GM12878 (cell line): ENCODE data around the gene RNMT.

Experiments
- CHD2 ChIP-seq: IDR thresholded peaks from 2 replicates; pipeline ENCODE4 v1.6.1; 2011; ENCODE audit warnings: low read depth, low read length, improper control_type of control experiment, borderline replicate concordance
- NR2C1 ChIP-seq: fragments of 450-650 bp; IDR thresholded peaks from 2 replicates; pipeline ENCODE4 v1.6.1; 2017; ENCODE audit warnings: antibody characterized with exemption, mild to moderate bottlenecking, moderate library complexity
- PML ChIP-seq: IDR thresholded peaks from 2 replicates; pipeline ENCODE4 v1.6.1; 2012; ENCODE audit warnings: low read length, inconsistent platforms
- RB1 ChIP-seq: fragments of 450-650 bp; formaldehyde crosslinking; IDR thresholded peaks from 2 replicates; pipeline ENCODE4 v1.6.1; 2017; ENCODE audit warnings: mild to moderate bottlenecking, borderline replicate concordance
- SIN3A ChIP-seq: IDR thresholded peaks from 2 replicates; pipeline ENCODE4 v1.6.1; 2012; ENCODE audit warnings: low read depth, low read length, improper control_type of control experiment
- SMAD5 ChIP-seq: IDR thresholded peaks from 2 replicates; pipeline ENCODE4 v1.6.1; 2016; ENCODE audit warnings: antibody characterized with exemption, low read depth
- TBL1XR1 ChIP-seq: IDR thresholded peaks from 2 replicates; pipeline ENCODE4 v1.6.1; 2012; ENCODE audit warnings: low read depth, low read length, improper control_type of control experiment
- ZNF207 ChIP-seq: fragments of 450-650 bp; IDR thresholded peaks from 2 replicates; pipeline ENCODE4 v1.6.1; 2014; ENCODE audit warnings: antibody characterized with exemption, mild to moderate bottlenecking, borderline replicate concordance
- TF ChIP-seq, protein P1 (sequence below), 3 experiments: IDR thresholded peaks in 2 of 3; conservative IDR thresholded peaks in 1 of 3; 2 replicates each; pipeline ENCODE4 v1.5.1; 2011; ENCODE audit warnings: low read depth in 3 of 3, low read length in 3 of 3, mild to moderate bottlenecking in 3 of 3, control low read depth in 2 of 3, moderate library complexity in 2 of 3, inconsistent platforms in 1 of 3, mixed read lengths in 1 of 3; ENCODE audit not compliant: control insufficient read depth in 2 of 3, insufficient read depth in 1 of 3; ENCODE audit errors: extremely low read depth in 1 of 3
- TF ChIP-seq, protein P2 (sequence below): IDR thresholded peaks from 2 replicates; pipeline ENCODE4 v1.6.1; 2012; ENCODE audit warnings: mild to moderate bottlenecking, low read depth, low read length

DNA sequence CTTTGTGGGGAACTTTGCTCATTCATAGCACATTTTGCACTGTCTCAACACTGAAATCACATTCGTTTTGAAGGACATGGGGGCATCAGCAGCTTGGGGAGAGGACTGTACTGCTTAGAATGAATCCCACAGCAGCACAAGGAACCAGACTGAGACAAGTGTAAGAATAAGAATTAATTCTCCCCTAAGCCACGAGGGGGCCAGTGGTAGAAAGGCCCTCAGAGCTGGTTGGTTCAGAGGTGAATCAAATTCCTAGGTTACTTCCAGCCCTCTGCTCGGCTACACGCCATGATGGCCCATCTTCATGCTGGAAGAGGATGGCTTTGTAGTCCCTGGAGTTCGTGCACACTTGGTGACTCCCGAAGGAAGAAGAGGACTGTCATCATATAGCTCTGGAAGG is 85.5 kb downstream of the RNMT start:
- TF ChIP-seq, protein P1, sequence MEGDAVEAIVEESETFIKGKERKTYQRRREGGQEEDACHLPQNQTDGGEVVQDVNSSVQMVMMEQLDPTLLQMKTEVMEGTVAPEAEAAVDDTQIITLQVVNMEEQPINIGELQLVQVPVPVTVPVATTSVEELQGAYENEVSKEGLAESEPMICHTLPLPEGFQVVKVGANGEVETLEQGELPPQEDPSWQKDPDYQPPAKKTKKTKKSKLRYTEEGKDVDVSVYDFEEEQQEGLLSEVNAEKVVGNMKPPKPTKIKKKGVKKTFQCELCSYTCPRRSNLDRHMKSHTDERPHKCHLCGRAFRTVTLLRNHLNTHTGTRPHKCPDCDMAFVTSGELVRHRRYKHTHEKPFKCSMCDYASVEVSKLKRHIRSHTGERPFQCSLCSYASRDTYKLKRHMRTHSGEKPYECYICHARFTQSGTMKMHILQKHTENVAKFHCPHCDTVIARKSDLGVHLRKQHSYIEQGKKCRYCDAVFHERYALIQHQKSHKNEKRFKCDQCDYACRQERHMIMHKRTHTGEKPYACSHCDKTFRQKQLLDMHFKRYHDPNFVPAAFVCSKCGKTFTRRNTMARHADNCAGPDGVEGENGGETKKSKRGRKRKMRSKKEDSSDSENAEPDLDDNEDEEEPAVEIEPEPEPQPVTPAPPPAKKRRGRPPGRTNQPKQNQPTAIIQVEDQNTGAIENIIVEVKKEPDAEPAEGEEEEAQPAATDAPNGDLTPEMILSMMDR (IDR thresholded peaks at IDR 0.05 in 2 of 3, conservative IDR thresholded peaks at IDR 0.05 in 1 of 3; ENCODE audit: control insufficient read depth in 2 of 3, extremely low read depth in 1 of 3, insufficient read depth in 1 of 3, low read depth in 3 of 3, low read length in 3 of 3): peak in 2 of 3 experiments; percentile 15 to 32; a peak in 2 of 6 replicates
- TF ChIP-seq, protein P2, sequence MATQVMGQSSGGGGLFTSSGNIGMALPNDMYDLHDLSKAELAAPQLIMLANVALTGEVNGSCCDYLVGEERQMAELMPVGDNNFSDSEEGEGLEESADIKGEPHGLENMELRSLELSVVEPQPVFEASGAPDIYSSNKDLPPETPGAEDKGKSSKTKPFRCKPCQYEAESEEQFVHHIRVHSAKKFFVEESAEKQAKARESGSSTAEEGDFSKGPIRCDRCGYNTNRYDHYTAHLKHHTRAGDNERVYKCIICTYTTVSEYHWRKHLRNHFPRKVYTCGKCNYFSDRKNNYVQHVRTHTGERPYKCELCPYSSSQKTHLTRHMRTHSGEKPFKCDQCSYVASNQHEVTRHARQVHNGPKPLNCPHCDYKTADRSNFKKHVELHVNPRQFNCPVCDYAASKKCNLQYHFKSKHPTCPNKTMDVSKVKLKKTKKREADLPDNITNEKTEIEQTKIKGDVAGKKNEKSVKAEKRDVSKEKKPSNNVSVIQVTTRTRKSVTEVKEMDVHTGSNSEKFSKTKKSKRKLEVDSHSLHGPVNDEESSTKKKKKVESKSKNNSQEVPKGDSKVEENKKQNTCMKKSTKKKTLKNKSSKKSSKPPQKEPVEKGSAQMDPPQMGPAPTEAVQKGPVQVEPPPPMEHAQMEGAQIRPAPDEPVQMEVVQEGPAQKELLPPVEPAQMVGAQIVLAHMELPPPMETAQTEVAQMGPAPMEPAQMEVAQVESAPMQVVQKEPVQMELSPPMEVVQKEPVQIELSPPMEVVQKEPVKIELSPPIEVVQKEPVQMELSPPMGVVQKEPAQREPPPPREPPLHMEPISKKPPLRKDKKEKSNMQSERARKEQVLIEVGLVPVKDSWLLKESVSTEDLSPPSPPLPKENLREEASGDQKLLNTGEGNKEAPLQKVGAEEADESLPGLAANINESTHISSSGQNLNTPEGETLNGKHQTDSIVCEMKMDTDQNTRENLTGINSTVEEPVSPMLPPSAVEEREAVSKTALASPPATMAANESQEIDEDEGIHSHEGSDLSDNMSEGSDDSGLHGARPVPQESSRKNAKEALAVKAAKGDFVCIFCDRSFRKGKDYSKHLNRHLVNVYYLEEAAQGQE: no peak
- TF ChIP-seq PML: no peak
- TF ChIP-seq SIN3A: no peak
- no peak for TF ChIP-seq NR2C1
- no peak for TF ChIP-seq ZNF207
- TF ChIP-seq CHD2: no peak
- no peak for TF ChIP-seq RB1
- no peak for TF ChIP-seq TBL1XR1
- TF ChIP-seq SMAD5: no peak
